Brain pericyte (primary cell): ENCODE data around the gene ONECUT1.
"Not testable (repeated sequence)": the region's sequence is repeated elsewhere in the genome, so short reads cannot be mapped to it uniquely, and the experiment has no call there.

Source experiments
- DNase-seq: peaks from one replicate; pipeline ENCODE4 v3.0.0-alpha.2; 2012; ENCODE audit warnings: low read depth, low spot score

Gene ONECUT1

DNA sequence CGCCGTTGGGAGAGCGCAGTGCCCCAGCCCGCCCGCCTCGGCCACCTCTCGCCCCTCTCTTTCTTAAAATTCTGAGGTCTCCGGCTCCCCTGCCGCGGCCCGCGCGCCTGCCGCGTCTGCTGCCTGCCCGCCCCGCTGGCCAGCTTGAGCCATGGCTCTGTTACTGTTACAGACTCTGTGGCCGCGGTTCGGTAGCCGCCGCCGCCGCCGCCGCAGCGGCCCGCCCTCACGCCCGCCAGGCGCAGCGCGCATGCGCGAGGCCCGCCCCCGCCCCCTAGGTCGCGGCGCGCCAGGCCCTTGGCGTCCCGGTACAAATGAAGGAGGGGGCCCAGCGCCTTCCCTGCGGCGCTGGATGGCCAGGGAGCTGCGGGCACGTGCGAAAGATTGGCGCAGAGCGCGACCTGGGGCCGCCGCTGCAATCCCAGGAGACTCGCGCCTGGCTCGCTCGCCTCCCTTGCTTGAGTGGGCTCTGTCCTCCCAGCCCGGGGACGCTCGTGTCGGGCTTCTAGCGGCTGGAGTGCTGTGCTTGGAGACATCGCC is at the start of gene ONECUT1:
Gene ONECUT1 (minus strand): TSS at position 168 of the 540 bp plus-strand sequence. CDS start 452 bp downstream, outside the sequence.
- no peak for DNase-seq

DNA sequence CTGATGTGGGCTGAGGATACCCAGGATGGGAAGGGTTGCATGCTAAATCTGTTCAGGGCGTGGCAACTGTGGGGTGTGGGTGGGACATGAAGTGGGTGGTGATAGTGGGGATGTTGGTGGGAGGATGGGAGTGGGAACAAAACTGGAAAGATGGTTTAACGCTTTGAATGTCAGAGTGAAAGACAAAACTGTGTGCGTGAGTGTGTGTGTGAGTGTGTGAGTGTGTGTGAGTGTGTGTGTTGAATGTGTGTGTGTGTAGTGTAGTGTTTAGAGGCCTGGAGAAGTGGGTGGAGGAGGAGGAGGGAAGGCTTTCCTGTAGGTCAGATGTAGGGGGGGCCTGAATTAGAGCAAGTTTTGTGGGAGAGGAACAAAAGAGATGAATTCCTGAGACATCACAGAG is 44.2 kb upstream of the ONECUT1 start:
- no peak for DNase-seq

DNA sequence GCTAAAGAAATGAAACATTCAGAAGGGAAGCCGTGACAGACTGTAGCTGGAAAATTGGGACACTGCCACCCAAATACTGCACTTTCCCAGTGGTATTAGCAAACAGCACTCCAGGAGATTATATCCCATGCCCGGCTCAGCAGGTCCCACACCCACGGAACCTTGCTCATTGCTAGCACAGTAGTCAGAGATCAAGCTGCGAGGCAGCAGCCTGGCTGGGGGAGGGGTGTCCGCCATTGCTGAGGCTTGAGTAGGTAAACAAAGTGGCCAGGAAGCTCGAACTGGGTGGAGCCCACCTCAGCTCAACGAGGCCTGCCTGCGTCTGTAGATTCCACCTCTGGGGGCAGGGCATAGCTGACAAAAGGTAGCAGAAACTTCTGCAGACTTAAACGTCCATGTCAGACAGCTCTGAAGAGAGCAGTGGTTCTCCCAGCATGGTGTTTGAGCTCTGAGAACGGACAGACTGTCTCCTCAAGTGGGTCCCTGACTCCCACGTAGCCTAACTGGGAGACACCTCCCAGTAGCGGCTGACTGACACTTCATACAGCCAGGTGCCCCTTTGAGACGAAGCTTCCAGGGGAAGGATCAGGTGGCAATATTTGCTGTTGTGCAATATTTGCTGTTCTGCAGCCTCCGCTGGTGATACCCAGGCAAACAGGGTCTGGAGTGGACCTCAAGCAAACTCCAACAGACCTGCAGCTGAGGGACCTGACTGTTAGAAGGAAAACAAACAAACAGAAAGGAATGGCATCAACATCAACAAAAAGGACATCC is 34.2 kb upstream of the ONECUT1 start:
- DNase-seq = not testable (repeated sequence)

DNA sequence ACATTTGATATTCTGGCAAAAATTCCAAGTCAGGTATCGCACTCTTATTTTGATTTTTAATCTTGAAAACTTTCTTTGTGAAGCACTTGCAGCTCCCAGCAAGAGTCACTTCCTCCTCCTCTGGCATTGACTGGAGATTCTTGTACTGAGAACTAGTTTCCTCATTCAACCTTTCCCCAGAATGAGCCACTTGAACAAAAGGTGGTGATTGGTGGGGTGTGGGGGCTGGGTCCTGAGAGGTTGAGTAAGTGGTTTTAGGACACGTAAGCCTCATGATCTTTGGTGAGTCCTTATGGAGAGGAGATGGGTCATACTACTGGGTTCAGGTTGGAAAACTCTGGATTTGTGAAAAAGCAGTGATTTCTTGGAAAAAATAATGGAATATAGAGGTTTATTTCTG is 32.3 kb upstream of the ONECUT1 start:
- DNase-seq = no peak

DNA sequence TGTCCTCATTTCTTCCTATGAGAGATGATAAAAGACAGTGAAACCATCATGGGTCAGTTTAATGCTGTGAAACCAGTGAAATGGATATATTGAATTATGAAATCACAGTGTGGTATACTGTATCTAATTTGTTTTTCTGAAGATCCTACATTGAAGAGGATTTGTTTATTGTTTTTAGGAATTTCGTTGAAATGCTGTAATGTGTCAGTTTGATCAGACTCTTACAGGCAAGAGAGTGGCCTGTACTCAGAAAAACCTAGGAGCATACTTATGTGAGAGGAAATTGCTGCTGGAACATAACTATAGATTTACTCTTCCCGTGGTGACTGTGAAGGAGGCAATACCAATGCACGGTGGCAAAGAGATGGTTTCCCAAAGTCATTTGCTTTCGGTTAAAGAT is 29.1 kb upstream of the ONECUT1 start:
- DNase-seq = no peak

DNA sequence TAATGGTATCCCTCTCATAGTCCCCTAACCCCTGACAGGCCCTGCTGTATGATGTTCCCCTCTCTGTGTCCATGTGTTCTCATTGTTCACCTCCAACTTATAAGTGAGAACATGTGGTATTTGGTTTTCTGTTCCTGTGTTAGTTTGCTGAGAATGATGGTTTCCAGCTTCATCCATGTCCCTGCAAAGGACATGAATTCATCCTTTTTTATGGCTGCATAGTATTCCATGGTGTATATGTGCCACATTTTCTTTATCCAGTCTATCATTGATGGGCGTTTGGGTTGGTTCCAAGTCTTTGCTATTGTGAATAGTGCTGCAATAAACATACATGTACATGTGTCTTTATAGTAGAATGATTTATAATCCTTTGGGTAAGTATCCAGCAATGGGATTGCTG is 25.8 kb upstream of the ONECUT1 start:
- DNase-seq = not testable (repeated sequence)

DNA sequence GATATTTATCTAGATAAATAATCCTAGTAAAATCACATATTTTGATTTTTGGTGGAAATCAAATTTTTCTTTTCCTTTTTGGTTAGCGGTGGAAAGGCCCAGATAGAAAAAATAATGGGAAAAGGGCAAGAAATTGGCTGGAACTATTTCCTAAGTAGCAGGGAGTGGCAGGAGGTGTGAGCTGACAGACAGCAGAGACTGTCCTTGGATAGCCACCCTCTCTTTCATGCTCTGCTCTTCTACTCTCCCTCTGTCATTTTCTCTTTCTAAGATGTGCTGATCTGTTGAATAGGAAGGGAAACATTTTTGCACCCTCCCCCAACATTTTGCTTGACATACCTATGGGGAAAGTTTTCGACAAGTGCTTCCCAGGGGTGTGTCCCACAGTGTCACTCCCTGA is 18.9 kb upstream of the ONECUT1 start:
- DNase-seq = no peak

DNA sequence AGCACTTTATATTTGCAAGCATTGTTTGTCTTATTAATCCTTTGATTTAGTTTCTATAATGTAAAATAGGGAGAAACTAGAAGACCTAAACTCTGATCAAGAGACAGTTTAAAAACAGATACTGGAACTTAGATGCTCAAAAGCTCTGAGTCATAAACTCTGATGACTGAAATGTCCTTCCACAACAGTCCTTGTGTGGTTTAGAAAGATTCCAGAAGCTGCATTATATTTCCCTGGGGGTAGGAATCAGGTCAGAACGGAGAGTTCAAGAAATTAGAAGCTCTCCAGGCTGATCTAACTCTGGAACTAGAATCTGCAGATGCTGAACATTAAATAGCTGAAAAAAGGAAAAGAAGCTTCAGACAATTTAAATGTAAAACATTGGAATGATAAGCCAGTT is 18.3 kb upstream of the ONECUT1 start:
- DNase-seq = no peak

DNA sequence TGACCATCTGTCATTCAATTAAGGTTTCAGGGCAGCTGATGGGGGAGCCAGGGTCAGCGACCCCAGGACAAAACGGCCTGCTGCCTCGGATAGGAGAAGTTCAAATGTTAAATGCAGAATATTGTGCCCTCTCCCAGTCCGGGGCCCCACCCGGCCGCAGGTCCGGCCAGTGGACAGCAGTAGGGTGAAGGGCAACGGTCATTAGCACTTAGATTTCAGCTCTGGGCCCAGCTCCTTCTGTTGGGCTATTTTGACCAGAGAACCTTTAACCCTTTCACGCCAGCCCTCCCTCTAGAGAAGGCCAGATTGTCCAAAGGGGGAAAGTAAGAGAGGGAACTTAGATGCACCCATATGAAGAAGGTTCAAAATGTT is 16.1 kb upstream of the ONECUT1 start:
- no peak for DNase-seq

DNA sequence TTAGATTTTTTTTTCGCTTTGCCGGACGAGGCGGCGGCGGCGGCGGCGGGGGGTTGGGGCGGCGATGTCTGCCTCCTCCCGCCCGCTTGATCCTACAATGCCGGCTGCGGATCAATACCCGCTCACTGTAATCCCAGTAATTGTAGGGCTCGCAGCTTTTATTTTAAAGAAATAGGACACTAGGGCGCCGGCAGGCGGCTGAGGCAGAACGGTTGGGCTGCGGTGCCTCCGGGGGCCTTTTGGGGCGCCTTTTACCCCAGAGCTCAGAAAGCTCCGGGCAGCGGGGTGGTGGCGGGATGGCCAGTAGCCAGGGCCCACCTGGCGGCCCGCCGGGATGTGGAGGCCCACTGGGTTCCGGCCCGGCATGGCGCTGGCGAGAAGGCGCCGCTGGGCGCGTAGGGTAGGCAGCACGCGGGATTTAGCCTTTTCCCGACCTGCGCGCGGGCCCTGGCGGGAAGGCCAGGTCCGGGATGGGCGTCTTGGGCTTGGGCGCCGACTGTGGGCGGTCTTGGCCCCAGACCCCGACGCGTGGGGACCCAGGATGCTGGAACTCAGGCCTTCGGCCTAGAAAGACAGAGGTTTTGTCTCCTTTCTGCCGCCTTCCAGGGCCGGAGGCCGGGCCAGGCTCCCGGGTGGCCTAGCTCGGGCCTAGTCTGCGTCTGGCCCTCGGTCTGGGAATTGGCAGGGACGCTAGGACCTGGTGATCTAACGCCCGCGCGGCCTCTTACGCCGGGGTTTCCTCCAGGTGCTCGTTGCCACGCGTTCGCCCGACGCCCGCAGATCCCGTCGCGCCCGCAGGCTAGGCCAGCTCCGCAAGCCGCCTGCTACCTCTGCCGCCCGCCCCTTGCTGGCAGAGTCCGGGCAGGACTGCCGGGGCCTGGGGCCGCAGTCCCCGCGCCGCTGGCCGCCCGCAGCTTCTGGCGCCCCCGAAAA is 15.5 kb upstream of the ONECUT1 start:
- DNase-seq = no peak

DNA sequence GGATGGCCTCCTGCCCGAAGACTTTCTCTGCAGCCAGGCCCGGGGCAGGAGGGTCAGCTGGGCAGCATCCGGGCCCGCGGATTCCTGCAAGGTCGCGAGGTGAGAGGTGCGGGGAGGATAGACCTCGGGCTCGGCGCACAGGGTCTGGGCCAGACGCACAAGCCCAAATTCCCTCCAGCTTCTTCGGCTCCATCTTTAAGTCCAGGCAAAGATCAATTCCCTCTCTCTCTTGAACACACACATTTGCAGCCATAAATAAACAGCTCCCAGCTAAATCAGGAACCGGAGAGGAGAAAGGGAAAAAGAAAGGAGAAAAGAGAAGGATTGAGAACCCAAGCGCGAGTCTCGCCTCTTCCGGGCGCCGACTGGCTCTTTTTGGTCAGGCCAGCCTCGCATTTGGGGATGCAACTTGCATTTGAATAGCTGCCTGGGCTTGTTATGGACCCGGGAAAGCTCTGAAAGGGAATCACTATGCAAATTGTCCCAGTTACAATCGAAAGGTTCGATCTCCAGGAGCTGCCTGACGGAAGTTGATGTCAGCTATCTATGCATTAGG is 14.5 kb upstream of the ONECUT1 start:
- DNase-seq = no peak

DNA sequence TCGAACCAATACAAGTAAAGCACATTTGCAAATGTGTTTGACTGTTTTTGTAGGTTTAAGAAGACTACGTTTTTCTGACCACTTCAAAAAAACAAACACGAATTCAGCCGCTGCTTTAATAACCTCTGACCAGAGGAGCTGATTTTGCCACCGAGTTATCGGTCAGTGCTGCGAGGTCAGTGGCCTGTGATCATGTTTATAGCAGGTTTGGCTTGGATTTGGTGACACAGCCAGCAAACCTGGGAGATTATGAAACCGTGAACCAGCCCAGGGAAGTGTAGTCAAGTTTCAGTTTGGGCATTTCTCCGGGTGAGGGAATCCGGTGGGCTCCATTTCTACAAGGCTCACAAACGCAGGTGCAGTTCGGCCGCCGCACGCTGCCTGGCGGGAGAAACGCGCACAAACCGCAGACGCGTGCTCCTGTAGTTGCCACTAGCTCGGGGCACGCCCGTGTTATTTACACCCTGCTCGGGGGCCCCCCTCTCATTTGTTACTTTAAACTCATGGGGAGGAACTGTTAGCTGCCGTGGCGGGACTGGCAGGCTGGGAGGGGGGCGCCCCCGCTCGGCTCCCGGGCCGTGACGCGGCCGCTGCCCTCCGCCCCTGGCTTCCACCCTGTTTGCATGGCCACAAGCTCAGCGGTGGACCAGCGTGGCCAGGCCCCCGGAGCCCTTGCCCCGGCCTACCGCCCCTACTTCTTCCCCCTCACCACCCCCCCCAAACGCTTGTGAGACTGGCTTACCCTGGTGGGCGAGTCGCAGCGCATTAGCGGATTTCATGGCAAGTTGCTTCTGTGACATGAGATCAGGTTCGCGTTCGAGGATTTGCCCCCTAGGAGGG is 13.6 kb upstream of the ONECUT1 start:
- DNase-seq = no peak

DNA sequence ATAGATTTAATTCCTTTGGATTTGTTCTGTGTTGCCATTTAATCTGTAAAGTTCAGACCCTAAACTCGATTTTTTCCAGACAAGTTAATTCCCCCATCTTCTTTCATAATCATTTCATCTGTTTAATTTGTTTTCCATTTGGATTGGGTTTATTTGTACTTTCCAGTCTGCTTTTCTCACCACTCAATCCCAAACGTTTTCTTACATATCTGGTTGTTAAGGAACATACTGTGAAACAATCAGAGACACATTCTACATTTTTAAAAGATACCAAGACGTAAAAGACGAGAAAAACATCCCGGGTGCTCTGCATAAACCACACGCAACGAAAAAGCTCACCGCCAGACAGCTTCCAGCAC is 13.0 kb upstream of the ONECUT1 start:
- no peak for DNase-seq

DNA sequence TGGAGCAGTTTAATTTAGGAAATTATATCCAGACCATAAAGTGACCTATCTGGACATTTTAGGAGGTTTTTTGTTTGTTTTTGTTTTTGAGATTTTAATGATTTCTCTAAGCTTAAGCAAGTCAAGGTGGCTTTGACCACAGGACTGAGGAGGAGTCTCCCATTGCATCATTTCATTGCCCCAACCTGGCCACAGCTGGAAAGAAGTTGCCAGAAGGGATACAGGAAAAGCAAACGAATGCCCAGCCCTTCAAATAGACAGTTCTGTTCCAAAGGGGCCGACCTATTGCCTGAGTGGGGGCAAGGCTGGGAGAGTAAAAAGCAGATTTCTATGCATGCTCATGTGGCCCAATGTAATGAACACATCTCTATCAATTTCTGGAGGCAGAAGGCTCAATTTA is 12.0 kb upstream of the ONECUT1 start:
- no peak for DNase-seq

DNA sequence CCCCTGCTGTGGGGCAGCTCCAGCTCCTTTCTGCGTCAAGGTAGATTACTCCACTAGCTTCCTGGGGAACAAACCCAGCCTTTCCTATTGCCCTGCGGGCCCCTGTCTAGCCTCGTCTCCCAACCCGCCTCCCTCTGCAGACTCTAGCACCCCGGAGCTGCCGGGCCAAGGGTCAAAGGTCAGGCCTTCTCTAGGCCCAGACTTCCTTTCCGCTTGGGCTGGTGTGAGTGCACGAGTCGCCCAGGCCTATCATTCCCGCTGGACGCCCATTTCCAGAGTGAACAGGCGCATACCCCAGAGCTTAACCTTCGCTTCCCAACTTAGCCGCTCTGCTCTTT is 11.6 kb upstream of the ONECUT1 start:
- no peak for DNase-seq

DNA sequence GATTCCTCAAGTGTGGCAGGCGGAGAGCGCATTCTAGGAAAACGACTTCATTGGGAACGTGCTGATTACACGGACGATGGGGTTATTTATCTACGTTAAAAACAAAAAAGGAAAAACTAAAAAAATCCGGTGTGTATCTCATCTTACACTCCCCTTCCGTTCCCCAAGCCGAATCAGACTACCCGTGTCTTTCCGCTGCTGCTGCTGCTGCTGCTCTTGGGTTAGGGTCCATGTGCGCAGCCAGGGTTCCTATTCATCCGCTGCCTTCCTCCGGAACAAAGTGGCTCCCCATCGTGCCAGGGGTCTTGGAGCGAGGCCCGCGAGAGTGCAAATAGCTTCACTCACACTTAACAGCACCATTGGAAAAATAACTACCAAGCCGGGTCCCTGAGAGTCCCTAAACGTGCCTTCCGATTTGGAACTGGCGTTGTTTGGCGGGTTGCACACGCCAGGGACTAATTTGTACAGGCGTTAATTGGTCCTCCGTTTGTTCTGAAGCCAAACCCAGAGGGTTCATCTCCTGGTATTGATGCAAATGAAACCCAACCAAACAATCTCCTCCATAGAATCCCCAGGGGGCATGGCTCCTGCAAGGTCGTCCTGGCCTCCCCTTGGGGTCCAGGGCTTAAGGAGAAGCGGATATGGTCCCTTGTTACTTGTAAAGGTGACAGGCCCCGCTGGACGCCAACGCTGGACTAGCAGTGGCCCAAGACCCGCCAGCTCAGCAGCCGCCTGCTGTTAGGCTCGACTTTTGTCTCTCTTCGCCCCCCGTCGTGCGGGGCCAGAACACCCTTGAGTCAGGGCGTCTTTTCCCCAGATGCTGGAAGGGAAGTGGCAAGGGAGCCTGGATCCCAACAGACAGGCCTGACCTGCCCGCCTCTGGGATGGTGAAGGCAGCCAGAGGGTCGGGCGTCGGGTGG is 11.0 kb upstream of the ONECUT1 start:
- no peak for DNase-seq

DNA sequence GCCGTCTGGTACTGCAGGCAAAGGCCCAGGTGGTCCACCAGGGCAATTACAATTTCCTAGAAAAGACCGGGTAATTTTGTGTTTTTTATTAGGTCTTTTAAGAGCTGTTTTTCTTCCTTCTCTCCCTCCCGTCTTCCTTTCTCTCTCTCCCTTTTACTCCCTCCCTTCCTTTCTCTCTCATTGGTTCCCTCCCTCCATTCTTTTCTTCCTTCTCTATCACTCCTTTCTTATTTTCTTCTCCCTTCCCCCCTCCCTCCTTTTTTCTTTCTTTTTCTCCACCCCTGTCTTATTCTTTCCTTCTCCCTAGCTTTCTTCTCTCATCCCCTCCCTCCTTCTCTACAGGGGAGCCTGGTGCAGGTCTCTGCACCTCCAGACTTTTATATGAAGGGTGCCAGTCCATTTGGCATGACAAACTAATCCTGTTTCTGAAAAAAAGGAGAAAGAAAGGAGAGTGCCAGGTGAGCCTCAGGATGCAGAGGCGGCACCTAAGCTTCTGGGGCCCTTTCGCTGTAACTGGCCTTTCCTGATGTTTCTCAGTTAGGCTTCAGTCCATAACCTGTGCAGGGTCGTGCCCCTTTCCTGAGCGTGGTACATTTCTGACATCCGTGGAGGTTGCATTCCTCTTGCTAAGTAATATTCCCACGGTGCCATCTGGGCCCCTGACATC is 9.1 kb upstream of the ONECUT1 start:
- DNase-seq = no peak

DNA sequence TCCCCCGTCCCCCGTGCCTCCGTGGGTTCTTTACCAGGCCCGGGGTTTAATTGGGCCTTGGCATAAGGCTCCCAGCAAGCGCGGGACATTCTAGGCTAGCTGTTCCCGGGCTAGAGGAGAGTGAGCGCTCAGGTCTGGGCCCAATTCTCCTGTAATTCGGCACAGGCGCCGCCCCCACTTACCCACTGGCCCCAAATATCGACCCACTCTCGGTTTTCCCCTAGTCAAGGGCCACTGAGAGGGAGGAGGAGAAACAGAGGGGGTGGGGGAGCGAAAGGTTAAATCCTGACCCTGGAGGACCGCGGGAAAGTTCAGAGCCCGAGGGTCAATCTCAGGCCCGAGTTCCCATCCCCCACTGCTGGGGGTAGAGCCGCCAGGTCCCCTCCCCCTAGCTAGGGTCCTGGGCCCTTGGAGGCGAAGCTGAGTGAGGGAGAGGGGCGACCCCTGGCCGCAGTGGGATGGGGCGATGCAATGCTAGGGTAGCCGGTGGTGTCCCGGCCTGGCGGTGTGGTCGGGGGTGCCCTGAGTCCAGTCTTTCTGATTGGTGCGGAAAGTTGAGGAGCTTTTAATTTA is 8.5 kb upstream of the ONECUT1 start:
- no peak for DNase-seq

DNA sequence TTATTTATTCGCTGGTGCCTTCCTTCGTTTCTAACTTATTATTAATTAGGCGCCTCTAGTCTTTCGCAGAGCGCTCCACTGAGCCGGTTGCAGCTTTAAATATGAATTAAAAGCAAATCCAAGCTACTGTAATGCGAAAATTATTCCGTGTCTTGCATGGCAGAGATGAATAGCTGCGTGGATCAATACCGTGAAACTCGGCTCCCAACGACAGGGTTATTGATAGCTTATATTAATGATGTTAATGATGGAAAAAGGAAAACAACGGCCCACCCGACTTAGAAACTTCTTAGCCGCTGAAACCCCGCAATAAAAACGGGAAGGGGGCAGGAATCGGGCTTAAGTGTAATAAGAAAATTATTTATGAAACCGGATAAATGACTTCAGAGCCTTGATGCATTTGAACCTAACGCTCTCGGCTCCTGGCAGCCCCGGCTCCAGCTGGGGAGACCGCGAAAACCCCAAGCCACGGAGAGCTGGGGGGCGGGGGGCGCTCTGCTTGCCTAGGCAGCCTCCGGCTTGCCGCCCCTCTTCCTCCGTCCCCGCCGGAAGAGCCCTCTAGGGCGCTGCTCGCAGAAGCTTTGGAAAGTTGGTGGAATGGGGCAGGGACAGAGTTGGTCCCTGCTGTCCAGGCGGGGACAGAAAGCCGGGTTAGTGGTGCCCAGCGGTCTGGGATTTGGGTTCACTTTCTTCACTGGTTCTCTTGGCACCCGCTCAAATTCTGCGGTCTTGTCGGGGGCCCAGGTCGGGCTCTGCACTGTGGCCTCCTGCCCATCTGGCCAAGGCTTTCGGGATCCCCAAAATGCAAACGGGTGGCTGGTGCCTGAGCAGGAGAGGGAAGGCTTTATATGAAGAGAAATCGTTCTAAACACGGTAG is 7.7 kb upstream of the ONECUT1 start:
- DNase-seq = no peak
